Stimulated activated CD4-positive, alpha-beta T cell treated with anti-CD3 and anti-CD28 coated beads, Interleukin-15, amount 100 ng/mL, for 1 hour (primary cell): ENCODE data around the gene TEAD1.

Source experiments
- DNase-seq, 2 donors: peaks; one replicate each; pipeline ENCODE4 v3.0.0-alpha.2; 2020; ENCODE audit warnings: low read depth in 1 of 2, low spot score in 1 of 2

The TEAD1 gene

GRCh38 chr11:12685229-12685628 is 11.0 kb downstream of the TEAD1 start:
- no peak for DNase-seq

DNA sequence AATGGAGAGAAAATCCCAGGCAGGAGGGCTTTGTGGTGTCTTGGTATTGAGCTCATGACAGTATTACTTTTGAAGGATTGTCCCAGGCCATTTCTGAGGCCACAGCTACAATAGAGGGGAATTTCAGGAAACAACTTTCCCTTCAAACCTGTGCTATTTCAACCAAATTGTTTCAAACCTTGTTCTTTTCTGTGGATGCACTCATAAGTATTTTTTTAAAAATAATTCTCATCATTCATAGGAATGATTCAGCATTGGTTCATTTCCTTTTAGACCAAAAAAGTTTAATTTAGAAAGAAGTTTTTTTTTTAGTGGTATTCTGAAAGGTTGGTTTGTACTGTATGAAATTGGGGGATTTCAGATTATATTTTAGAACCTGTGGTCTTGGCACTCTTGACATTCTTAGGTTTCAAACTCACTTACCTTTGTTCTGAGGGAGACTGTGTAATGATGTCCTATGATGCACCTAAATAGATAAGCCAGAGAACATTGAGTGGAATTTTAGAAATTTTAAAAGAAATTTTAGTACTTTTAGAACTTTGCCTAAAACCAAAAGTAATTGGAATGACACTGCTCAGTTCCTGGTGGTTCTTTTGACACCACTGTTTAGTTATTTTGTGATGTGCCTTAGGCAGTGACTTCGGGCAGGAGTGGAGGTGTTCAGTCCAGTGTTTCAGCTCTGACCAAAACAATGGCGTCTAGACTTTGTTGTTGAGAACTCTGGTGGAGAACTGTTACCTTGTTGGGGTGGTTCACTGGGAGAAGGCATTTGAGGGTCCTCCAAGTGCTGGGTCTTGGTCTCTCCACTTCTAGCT is 12.2 kb downstream of the TEAD1 start:
- DNase-seq: no peak

- no peak for DNase-seq
These were observed 13.0 kb downstream of the TEAD1 start for GRCh38 chr11:12687216-12687623.

DNA sequence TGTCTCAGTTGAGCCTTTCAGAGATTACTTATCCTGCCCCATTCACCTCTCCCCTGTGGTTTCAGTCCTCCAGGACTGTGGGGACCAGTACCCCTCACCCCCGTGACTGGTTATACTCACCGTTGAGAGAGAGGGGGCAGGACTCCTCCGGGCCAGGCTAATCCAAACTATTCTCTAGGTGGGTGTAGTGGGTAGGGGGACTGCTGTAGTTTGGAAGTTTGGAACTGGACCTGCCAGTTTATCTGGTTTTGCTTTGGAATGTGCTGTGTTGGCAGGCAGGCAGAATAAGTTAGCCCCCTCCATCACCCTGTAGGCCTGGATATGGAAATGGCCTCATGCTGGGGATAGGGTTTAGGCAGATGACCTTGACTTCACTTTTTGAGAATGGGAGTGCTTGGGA is 13.5 kb downstream of the TEAD1 start:
- DNase-seq: no peak

GRCh38 chr11:12689029-12689755 is 15.0 kb downstream of the TEAD1 start:
- DNase-seq: no peak

DNA sequence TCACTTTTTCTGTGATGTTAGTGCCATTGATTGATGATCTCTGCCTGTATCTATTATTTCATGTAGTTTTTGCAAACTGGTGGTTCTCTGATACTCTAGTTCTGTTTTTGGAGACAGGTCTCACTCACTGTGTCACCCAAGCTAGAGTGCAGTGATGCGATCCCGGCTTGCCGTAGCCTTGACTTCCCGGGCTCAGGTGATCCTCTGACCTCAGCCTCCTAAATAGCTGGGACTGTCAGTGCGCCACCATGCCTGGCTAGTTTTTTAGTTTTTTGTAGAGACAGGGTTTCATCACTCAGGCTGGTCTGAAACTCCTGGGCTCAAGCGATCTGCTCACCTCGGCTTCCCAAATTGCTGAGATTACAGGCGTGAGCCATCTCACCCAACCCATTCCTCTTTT is 16.4 kb downstream of the TEAD1 start:
- no peak for DNase-seq

DNA sequence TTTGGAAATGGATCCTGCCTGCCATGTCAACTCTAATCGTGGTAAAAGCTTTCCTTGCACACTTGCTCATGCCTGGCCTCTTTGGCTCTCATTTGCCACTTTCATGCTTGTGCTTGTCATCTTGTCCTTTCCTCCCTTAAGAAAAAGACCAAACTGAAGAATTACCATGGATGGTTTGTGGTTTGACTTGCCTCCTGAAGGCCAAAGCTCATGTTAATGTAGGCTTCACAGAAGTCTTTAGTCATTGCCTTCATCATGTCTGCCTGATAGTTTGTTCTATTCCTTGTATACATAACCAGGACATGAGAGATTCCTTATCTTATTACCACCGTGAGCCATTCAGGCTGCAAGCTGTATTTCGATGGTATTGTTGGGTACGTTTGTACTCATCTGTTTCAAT is 17.3 kb downstream of the TEAD1 start:
- DNase-seq: no peak

GRCh38 chr11:12692229-12693075 is 18.2 kb downstream of the TEAD1 start:
- DNase-seq: no peak

DNA sequence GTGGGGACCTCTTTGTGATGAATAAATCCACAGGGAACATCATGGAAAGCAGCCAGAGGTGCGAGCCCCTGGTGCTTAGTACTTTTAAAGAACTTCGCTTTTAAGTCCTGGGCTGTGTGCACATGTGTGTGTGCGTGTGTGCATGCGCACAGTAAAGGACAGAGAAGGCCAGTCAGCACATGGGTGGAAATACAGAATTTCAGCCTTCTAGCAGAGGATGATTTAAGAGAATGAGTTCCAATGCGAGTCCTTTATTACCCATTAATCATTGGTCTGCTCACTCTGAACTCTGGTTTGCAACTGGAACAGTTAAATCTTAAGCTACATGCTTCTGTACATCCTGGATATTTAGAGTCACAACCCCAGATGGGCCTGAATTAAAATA is 18.9 kb downstream of the TEAD1 start:
- no peak for DNase-seq

- no peak for DNase-seq
These were observed 19.4 kb downstream of the TEAD1 start for GRCh38 chr11:12693479-12694182.

DNA sequence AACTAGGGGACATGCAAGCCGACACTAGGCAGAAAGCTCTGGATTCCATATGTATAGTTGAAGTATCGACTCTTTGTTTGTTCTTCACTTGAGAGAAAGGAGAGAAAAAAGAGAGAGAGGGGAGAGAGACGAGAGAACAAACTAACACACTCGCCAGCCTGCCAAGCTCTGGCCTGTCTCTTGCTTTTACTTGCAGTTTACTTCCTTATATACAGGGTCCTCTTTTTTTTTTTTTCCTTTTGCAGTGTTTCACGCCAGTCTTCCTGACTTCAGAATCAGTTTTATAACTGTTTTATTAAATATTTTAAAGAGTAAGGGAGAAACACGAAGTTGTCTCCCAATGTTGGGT is 19.9 kb downstream of the TEAD1 start:
- DNase-seq: no peak

DNA sequence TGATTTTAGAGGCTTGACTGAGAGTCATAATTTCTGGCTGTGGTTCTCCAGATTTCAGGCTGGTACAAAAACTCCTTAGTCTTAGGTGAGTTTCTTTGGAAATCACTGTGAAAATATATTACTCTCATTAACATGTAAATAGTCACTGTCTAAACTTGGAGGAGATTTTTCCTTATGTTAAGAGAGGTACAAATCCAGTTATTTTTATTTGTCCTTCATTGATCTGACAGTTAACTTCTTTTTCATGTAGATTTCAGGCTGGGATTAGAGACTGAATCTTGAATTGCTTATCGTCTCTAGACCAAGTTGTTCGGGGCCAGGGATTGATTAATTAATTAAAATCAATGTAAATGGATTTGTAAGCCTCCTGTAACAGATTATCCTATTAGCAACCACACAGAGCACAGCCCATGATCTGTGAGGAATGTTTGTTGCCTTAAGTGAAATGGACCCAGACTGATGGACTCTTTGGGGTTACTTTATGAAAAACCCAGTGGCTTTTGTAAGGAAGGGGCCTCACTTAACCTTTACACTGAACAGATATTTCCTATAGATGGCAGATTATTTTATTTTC is 21.1 kb downstream of the TEAD1 start:
- no peak for DNase-seq

DNA sequence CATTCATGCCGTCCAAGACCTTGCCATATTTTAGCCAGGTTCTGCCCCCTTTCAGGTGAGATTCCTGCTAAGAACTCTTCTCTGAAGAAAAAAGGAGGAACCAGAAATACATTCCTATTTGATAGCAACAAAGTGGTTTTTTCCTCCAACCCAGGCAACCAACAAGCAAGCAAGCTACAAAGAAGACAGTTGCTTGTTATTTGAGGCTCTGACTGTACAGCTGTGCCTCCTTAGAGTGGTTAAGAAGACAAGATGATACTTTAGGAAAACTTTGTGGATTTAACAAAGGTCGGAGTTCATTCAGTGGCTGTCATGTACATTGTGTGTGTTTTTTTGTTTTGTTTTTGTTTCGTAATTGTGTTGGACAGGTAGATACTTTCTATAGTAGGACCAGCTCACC is 21.7 kb downstream of the TEAD1 start:
- no peak for DNase-seq

DNA sequence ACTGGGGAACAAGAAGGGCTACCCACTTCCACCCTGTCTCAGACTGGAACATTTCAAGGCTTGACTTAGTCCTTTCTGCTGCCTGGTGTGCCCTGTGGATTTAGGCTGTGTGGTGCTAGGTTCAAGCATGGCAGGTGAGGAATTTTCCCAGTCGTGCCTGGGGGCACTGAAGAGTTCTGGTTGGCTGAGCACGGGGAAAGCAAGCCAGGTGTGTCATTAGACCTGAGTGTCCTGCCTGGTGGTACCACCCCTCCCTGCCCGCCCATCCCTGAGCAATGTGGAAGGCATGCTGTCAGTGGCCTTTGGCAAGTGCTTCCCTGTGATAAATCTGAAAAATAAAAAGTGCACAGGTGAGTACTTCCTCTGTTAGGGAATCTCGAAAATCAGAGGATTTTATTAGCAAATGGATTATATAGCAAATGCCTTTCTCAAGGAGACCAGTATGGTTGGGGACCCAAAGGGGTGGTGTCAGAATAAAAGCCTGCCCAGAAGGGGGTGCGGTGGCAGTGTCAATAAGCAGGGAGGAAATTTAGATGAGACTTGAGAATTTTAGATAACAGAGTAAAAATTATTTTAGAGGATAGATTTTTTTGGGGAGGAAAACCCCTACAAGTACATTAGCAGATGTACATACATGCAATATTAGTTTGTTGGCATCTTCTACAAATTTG is 22.8 kb downstream of the TEAD1 start:
- no peak for DNase-seq

- DNase-seq: no peak
These were observed 23.8 kb downstream of the TEAD1 start for GRCh38 chr11:12698048-12698447.

GRCh38 chr11:12701811-12702592 is 27.8 kb downstream of the TEAD1 start:
- no peak for DNase-seq

DNA sequence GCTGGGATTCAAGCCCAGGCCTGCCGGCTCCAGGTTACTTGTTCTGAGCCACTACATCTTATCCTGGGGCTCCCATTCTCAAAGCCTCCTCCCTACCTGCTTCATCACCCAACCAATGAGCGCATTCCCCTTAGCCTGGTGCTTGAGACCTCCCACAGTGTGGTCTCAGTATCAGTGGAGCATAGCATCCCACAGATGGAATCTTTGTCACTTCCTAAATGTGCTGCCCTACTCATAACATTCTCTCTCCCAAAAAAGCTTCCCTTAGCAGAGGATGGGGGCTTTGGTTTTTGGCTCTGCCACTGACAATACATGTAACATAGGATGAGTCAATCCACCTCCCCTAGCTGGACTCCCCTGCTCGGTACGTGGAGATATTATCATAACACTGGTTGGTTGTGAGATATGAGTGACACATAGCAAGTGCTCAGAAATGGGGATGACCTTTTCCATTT is 28.8 kb downstream of the TEAD1 start:
- no peak for DNase-seq

DNA sequence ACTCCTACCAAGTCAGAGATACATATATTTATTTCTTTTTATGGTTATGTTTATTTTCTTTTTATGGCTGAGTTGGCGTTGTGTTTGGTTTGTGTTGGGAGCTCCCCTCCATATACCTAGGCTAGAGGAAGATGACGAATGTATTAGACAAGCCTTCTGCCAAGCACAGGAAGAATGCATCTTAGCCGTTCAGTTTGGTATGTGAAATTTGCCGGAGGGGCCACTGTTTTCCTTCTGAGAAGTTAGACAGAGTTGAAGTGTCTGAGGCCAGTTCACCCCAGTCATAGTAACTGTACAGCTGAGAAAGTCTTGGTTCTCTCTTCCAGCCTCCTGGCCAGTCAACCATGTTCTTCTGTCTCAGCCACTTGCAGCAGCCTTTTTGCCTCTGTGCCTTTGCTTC is 29.8 kb downstream of the TEAD1 start:
- DNase-seq: no peak

GRCh38 chr11:12705874-12706273 is 31.7 kb downstream of the TEAD1 start:
- DNase-seq: no peak
